Left lung (tissue), 10 donors: ENCODE data around the gene ADM2. TPM values are rescaled to one million over a fixed set of nuclear protein-coding genes. Genes with fewer than 3 reads are reported as not detected.
"Not testable (repeated sequence)": the region's sequence is repeated elsewhere in the genome, so short reads cannot be mapped to it uniquely, and the experiment has no call there.

Source experiments
- ATAC-seq: fragments of 200-7000 bp; cut with Tn5 transposase; one replicate; pipeline ENCODE4 v1.9.1; 2020; ENCODE audit warnings: moderate library complexity
- DNase-seq, 4 donors: peaks; one replicate each; pipeline ENCODE4 v3.0.0-alpha.2; 2013 to 2020
- H3K27ac ChIP-seq, 2 donors: fragments of 200-600 bp; sonication (generic) in 1 of 2; one replicate each; pipeline versions ENCODE4 v1.5.0 to v1.8.0; 2020 to 2021
- H3K27me3 ChIP-seq, 2 donors: fragments of 200-600 bp; sonication (generic) in 1 of 2; one replicate each; pipeline versions ENCODE4 v1.5.0 to v1.8.0; 2020 to 2021
- H3K36me3 ChIP-seq, 2 donors: fragments of 200-600 bp; sonication (generic) in 1 of 2; one replicate each; pipeline versions ENCODE4 v1.5.0 to v1.8.0; 2020 to 2021
- H3K4me1 ChIP-seq, 2 donors: fragments of 200-600 bp; one replicate each; pipeline ENCODE4 v1.8.0; 2021
- H3K4me3 ChIP-seq, 2 donors: fragments of 200-600 bp; sonication (generic) in 1 of 2; one replicate each; pipeline versions ENCODE4 v1.5.0 to v1.8.0; 2020 to 2021; ENCODE audit warnings: mild to moderate bottlenecking in 1 of 2
- H3K9me3 ChIP-seq, 2 donors: fragments of 200-600 bp; sonication (generic) in 1 of 2; one replicate each; pipeline versions ENCODE4 v1.5.0 to v1.8.0; 2020 to 2021
- CTCF ChIP-seq, 2 donors: fragments of 200-600 bp; sonication (generic) in 1 of 2; IDR thresholded peaks; one replicate each; pipeline versions ENCODE4 v1.5.0 to v1.8.0; 2021; ENCODE audit warnings: antibody characterized with exemption in 2 of 2
- intact Hi-C, 2 donors: fragments of 100-400 bp; cut with DNase I; formaldehyde crosslinking; loops; one replicate each; pipeline versions ENCODE4 v1.11.2 to v1.14.2; 2022
- polyA plus RNA-seq, 6 donors: library from polyadenylated mRNA; unstranded; fragments of 120-200 nt; gene quantifications; one replicate each; pipeline ENCODE4 v1.2.1, GENCODE V29; 2013; ENCODE audit not compliant: insufficient read length in 6 of 6
- total RNA-seq, 2 donors: library from RNA; stranded (reverse); fragmentation: NEBNext Ultra II Directional; extraction: Animal tissue kit (Norgen Biotek cat#: 25700); gene quantifications; one replicate each; pipeline ENCODE4 v1.2.1, GENCODE V29; 2021
- donor health status: DM: no; HTN: yes; CAD: no.
- donor health status: DM: no; HTN: no; CAD: no.

Gene ADM2
- total and polyA plus RNA-seq, 8 donors, result 0.29 to 3.5 (median 0.65) TPM

GRCh38 chr22:50532824-50533796 is 51.8 kb downstream of the ADM2 start:
- Histone ChIP-seq H3K4me1 (peaks cover 0 to 75% of the 10 kb centered on the region in 2 donors), H3K4me3 (peak overlapping the region in 1 of 2 donors; percentile 85), H3K27ac (peak overlapping the region; percentile 99), H3K27me3 (no peaks in the 10 kb centered on the region), H3K9me3 (no peaks in the 10 kb centered on the region), H3K36me3 (peaks cover 0 to 13% of the 10 kb centered on the region in 2 donors)
- intact Hi-C loops, result no loop called here
- no peak for TF ChIP-seq CTCF (IDR thresholded peaks at IDR 0.05)
- peak in 2 of 4 donors; percentile 37 to 55 for DNase-seq
- no peak for ATAC-seq

- DNase-seq, result peak in 1 of 4 donors; percentile 90
- H3K36me3 ChIP-seq, intact Hi-C loops, H3K9me3 ChIP-seq, ATAC-seq, H3K27me3 ChIP-seq: not testable (repeated sequence)
- H3K27ac ChIP-seq, result peak overlapping the region; percentile 99
- peak overlapping the region in 1 of 2 donors; percentile 1 for H3K4me3 ChIP-seq
- H3K4me1 ChIP-seq, result peaks cover 9 to 75% of the 10 kb centered on the region in 2 donors
These were observed 52.7 kb downstream of the ADM2 start for GRCh38 chr22:50533856-50534711.

GRCh38 chr22:50535113-50535512 is 53.8 kb downstream of the ADM2 start:
- H3K4me1 ChIP-seq, result peaks cover 16 to 81% of the 10 kb centered on the region in 2 donors
- DNase-seq (no peak), ATAC-seq (no peak)
- H3K27ac ChIP-seq, result peak overlapping the region; percentile 99
- intact Hi-C loops, result no loop called here
- no peaks in the 10 kb centered on the region for H3K36me3 ChIP-seq
- H3K27me3 ChIP-seq, result no peaks in the 10 kb centered on the region
- no peak for TF ChIP-seq CTCF (IDR thresholded peaks at IDR 0.05)
- H3K9me3 ChIP-seq, result no peaks in the 10 kb centered on the region
- H3K4me3 ChIP-seq, result no peak overlapping the region

Other genes starting within 250 kb of the ADM2 start
- gene TUBGCP6, start 236.5 kb upstream of the ADM2 start, total RNA-seq, result 10 to 100 TPM; 40.8 to 41.3 TPM
- 10 to 100 TPM; 37.2 to 50.1 (median 44.5) TPM for gene TUBGCP6, start 236.5 kb upstream of the ADM2 start, polyA plus RNA-seq
- gene HDAC10, start 230.3 kb upstream of the ADM2 start, total RNA-seq, result 10 to 100 TPM; 39.1 to 42.2 TPM
- 10 to 100 TPM; 23.9 to 39.6 (median 34.0) TPM for gene HDAC10, start 230.3 kb upstream of the ADM2 start, polyA plus RNA-seq
- 10 to 100 TPM; 11.6 to 14.6 TPM for gene MAPK12, start 219.9 kb upstream of the ADM2 start, total RNA-seq
- gene MAPK12, start 219.9 kb upstream of the ADM2 start, polyA plus RNA-seq, result 10 to 100 TPM; 14.2 to 31.4 (median 23.2) TPM
- 10 to 100 TPM; 10.3 to 15.1 TPM for gene MAPK11, start 211.2 kb upstream of the ADM2 start, total RNA-seq
- 10 to 100 TPM; 12.9 to 21.5 (median 14.7) TPM for gene MAPK11, start 211.2 kb upstream of the ADM2 start, polyA plus RNA-seq
- gene PLXNB2, start 173.9 kb upstream of the ADM2 start, total RNA-seq, result 100 to 1,000 TPM; 237 to 391 TPM
- 100 to 1,000 TPM; 116 to 149 (median 137) TPM for gene PLXNB2, start 173.9 kb upstream of the ADM2 start, polyA plus RNA-seq
- gene DENND6B, start 154.5 kb upstream of the ADM2 start, total RNA-seq, result 1 to 10 TPM; 7.3 to 8.2 TPM
- gene DENND6B, start 154.5 kb upstream of the ADM2 start, polyA plus RNA-seq, result 10 to 100 TPM in 5 of 6 donors, 1 to 10 TPM in 1; 9.0 to 18.8 (median 14.0) TPM
- gene PPP6R2, start 138.2 kb upstream of the ADM2 start, total RNA-seq, result 10 to 100 TPM; 41.5 to 53.0 TPM
- gene PPP6R2, start 138.2 kb upstream of the ADM2 start, polyA plus RNA-seq, result 10 to 100 TPM; 36.9 to 60.1 (median 40.8) TPM
- 10 to 100 TPM; 57.1 to 69.9 TPM for gene SBF1, start 6.5 kb upstream of the ADM2 start, total RNA-seq
- 10 to 100 TPM; 31.6 to 47.4 (median 38.0) TPM for gene SBF1, start 6.5 kb upstream of the ADM2 start, polyA plus RNA-seq
- gene MIOX, start 5.3 kb downstream of the ADM2 start, total RNA-seq, result not detected
- under 1 TPM in 5 of 6 donors, not detected in 1; 0.12 to 0.27 (median 0.15) TPM for gene MIOX, start 5.3 kb downstream of the ADM2 start, polyA plus RNA-seq
- 10 to 100 TPM; 73.1 to 76.4 TPM for gene LMF2, start 26.2 kb downstream of the ADM2 start, total RNA-seq
- gene LMF2, start 26.2 kb downstream of the ADM2 start, polyA plus RNA-seq, result 10 to 100 TPM; 32.9 to 61.2 (median 41.8) TPM
- gene NCAPH2, start 26.7 kb downstream of the ADM2 start, total RNA-seq, result 10 to 100 TPM; 45.5 to 50.1 TPM
- 10 to 100 TPM; 41.6 to 52.9 (median 44.7) TPM for gene NCAPH2, start 26.7 kb downstream of the ADM2 start, polyA plus RNA-seq
- gene SCO2, start 44.1 kb downstream of the ADM2 start, total RNA-seq, result 1 to 10 TPM; 2.3 to 3.1 TPM
- 1 to 10 TPM in 5 of 6 donors, not detected in 1; 1.1 to 3.3 (median 2.1) TPM for gene SCO2, start 44.1 kb downstream of the ADM2 start, polyA plus RNA-seq
- 100 to 1,000 TPM; 130 to 256 TPM for gene TYMP, start 48.5 kb downstream of the ADM2 start, total RNA-seq
- 1 to 10 TPM; 2.6 to 5.6 (median 3.0) TPM for gene TYMP, start 48.5 kb downstream of the ADM2 start, polyA plus RNA-seq
- under 1 TPM; 0.29 to 0.73 TPM for gene KLHDC7B, start 64.4 kb downstream of the ADM2 start, total RNA-seq
- under 1 TPM in 3 of 6 donors, not detected in 3; 0.03 to 0.07 (median 0.06) TPM for gene KLHDC7B, start 64.4 kb downstream of the ADM2 start, polyA plus RNA-seq
- gene SYCE3, start 81.4 kb downstream of the ADM2 start, total RNA-seq, result not detected
- not detected for gene SYCE3, start 81.4 kb downstream of the ADM2 start, polyA plus RNA-seq
- gene CPT1B, start 96.9 kb downstream of the ADM2 start, total RNA-seq, result 10 to 100 TPM; 15.3 to 20.0 TPM
- 10 to 100 TPM in 5 of 6 donors, 1 to 10 TPM in 1; 9.8 to 15.5 (median 11.9) TPM for gene CPT1B, start 96.9 kb downstream of the ADM2 start, polyA plus RNA-seq
- 10 to 100 TPM; 67.4 to 75.9 TPM for gene CHKB, start 101.3 kb downstream of the ADM2 start, total RNA-seq
- gene CHKB, start 101.3 kb downstream of the ADM2 start, polyA plus RNA-seq, result 10 to 100 TPM; 72.0 to 94.0 (median 88.0) TPM
- 1 to 10 TPM; 1.4 to 2.3 TPM for gene MAPK8IP2, start 119.2 kb downstream of the ADM2 start, total RNA-seq
- 1 to 10 TPM in 3 of 6 donors, under 1 TPM in 3; 0.66 to 1.1 (median 0.98) TPM for gene MAPK8IP2, start 119.2 kb downstream of the ADM2 start, polyA plus RNA-seq
- gene ARSA, start 146.6 kb downstream of the ADM2 start, total RNA-seq, result 10 to 100 TPM; 46.3 to 58.0 TPM
- gene ARSA, start 146.6 kb downstream of the ADM2 start, polyA plus RNA-seq, result 10 to 100 TPM; 17.8 to 26.2 (median 19.1) TPM
- 10 to 100 TPM; 25.1 to 42.9 TPM for gene SHANK3, start 191.3 kb downstream of the ADM2 start, total RNA-seq
- gene SHANK3, start 191.3 kb downstream of the ADM2 start, polyA plus RNA-seq, result 10 to 100 TPM; 17.2 to 37.5 (median 21.9) TPM